K562 (cell line): Measurements from ENCODE around the gene OSBPL10. TPM values are rescaled to one million over a fixed set of nuclear protein-coding genes. Genes with fewer than 3 reads are reported as not detected.

Experiments
- ATAC-seq: fragments of 200-7000 bp; cut with Tn5 transposase; 3 replicates; pipeline ENCODE4 v1.9.1; 2020; ENCODE audit warnings: moderate library complexity
- BruUV-seq: library from RNA; stranded (reverse); fragments of 400-500 nt; replicated peaks from 2 replicates; lab custom pipeline; 2021; lab: Mats Ljungman, UMichigan
- CTCF ChIA-PET: fragments of 300-600 bp; formaldehyde crosslinking; extraction: SDS; loops from one replicate; lab custom pipeline; 2021; ENCODE audit warnings: low intra/inter-chr PET ratio; lab: Yijun Ruan, JAX
- POLR2A ChIA-PET: fragments of 300-600, 350-650 bp; sonication (Branson Sonifier 250); formaldehyde crosslinking; extraction: SDS; loops from one replicate; lab custom pipeline; 2021; ENCODE audit warnings: antibody characterized with exemption, inconsistent platforms; lab: Yijun Ruan, JAX
- DNase-seq, 4 experiments: peaks; one replicate each; pipeline versions ENCODE4 v3.0.0 to v3.0.0-alpha.2; 2011 to 2018; ENCODE audit warnings: low spot score in 3 of 4, mixed read lengths in 3 of 4; ENCODE audit errors: extremely low read depth in 1 of 4
- FAIRE-seq: peaks from 2 replicates; lab custom pipeline; 2011; peaks lifted over from hg19 to GRCh38; lab: Jason Lieb, UNC
- H2AFZ ChIP-seq: 2 replicates; pipeline ENCODE4 v1.6.0; 2011; ENCODE audit warnings: low read depth, low read length, control low read depth, inconsistent platforms
- H3K27ac ChIP-seq: fragments of 200-600 bp; 3 replicates; pipeline ENCODE4 v1.8.0; 2011; ENCODE audit warnings: low read depth, mild to moderate bottlenecking, control low read depth, inconsistent platforms, low read length, moderate library complexity, mixed read lengths; ENCODE audit errors: extremely low read depth
- H3K27me3 ChIP-seq, 2 experiments: fragments of 300-600 bp in 1 of 2; 2 replicates in 1 of 2; 3 replicates in 1 of 2; pipeline versions ENCODE4 v1.6.0 to v1.8.0; 2011; ENCODE audit warnings: inconsistent platforms in 2 of 2, low read length in 2 of 2, mild to moderate bottlenecking in 1 of 2, mixed read lengths in 1 of 2, moderate library complexity in 1 of 2; ENCODE audit not compliant: control insufficient read depth in 2 of 2, insufficient read depth in 2 of 2
- H3K36me3 ChIP-seq: fragments of 300-600 bp; 3 replicates; pipeline ENCODE4 v1.8.0; 2011; ENCODE audit warnings: mild to moderate bottlenecking, low read length, inconsistent platforms; ENCODE audit not compliant: control insufficient read depth, insufficient read depth
- H3K4me1 ChIP-seq, 2 experiments: fragments of 200-600 bp in 1 of 2; replicated peaks in 1 of 2; 2 replicates in 1 of 2; 3 replicates in 1 of 2; pipeline versions ENCODE4 v1.5.1 to v1.8.0; 2011; ENCODE audit warnings: inconsistent platforms in 2 of 2, low read length in 2 of 2, mild to moderate bottlenecking in 1 of 2, mixed read lengths in 1 of 2, moderate library complexity in 1 of 2; ENCODE audit not compliant: control insufficient read depth in 2 of 2, insufficient read depth in 2 of 2
- H3K4me2 ChIP-seq: 2 replicates; pipeline ENCODE4 v1.6.1; 2011; ENCODE audit warnings: low read length, control low read depth, inconsistent platforms, mixed read lengths; ENCODE audit not compliant: insufficient read depth
- H3K4me3 ChIP-seq: fragments of 200-600 bp; sonication (generic), shearing (Covaris generic); 2 replicates; pipeline ENCODE4 v1.5.1; 2016; ENCODE audit warnings: control low read depth, inconsistent platforms
- H3K79me2 ChIP-seq: fragments of 200-600 bp; 3 replicates; pipeline ENCODE4 v1.8.0; 2011; ENCODE audit warnings: low read length, inconsistent platforms; ENCODE audit not compliant: control insufficient read depth, insufficient read depth
- H3K9ac ChIP-seq, 2 experiments: 2 replicates each; pipeline versions ENCODE4 v1.6.0 to v1.6.1; 2011; ENCODE audit warnings: low read depth in 2 of 2, low read length in 2 of 2, control low read depth in 1 of 2, inconsistent platforms in 1 of 2, mild to moderate bottlenecking in 1 of 2, mixed read lengths in 1 of 2; ENCODE audit not compliant: insufficient read depth in 1 of 2
- H3K9me1 ChIP-seq: one replicate; pipeline ENCODE4 v1.6.0; 2011; ENCODE audit warnings: inconsistent platforms, mild to moderate bottlenecking, low read length, moderate library complexity; ENCODE audit not compliant: control insufficient read depth, insufficient read depth
- H3K9me3 ChIP-seq: replicated peaks from 2 replicates; pipeline ENCODE4 v1.5.1; 2011; ENCODE audit warnings: low read depth, low read length, inconsistent platforms; ENCODE audit not compliant: control insufficient read depth, insufficient read depth
- H4K20me1 ChIP-seq: replicated peaks from 2 replicates; pipeline ENCODE4 v1.6.1; 2011; ENCODE audit warnings: low read length, inconsistent platforms, mixed read lengths; ENCODE audit not compliant: control insufficient read depth, insufficient read depth
- EGR1 ChIP-seq: fragments of 450-650 bp; conservative IDR thresholded peaks from 2 replicates; pipeline ENCODE4 v1.6.1; 2017; ENCODE audit warnings: mild to moderate bottlenecking
- ETV5 ChIP-seq: sonication (generic); formaldehyde crosslinking; IDR thresholded peaks from 2 replicates; pipeline ENCODE4 v1.4.0; 2020; ENCODE audit warnings: low read depth, mild to moderate bottlenecking, missing genetic modification reagents
- GATA2 ChIP-seq: sonication (generic); formaldehyde crosslinking; IDR thresholded peaks from 2 replicates; pipeline ENCODE4 v1.4.0; 2020; ENCODE audit warnings: mild to moderate bottlenecking, missing genetic modification reagents
- WGBS: fragments of 100-300 bp; shearing (Covaris generic); methylation state at CpG from one replicate; pipeline ENCODE4 v1.1.6; 2016; ENCODE audit warnings: low coverage, mixed read lengths; ENCODE audit not compliant: insufficient coverage; ENCODE audit errors: missing lambda C conversion rate; 5-methylcytosine and 5-hydroxymethylcytosine counted together
- in situ Hi-C: fragments of 300-500 bp; cut with MboI; formaldehyde crosslinking; loops from 4 replicates; pipeline ENCODE4 v1.15.0; 2018; ENCODE audit warnings: inconsistent platforms, mixed read lengths
- intact Hi-C: fragments of 100-400 bp; cut with micrococcal nuclease; formaldehyde crosslinking; loops from 2 replicates; pipeline ENCODE4 v1.14.2; 2022
- polyA plus RNA-seq, 8 experiments: library from polyadenylated mRNA; depleted of rRNA in 4 of 8; stranded (reverse) in 5 of 8; unstranded in 3 of 8; fragments of >200 nt; fragmentation: Nextera tagmentation in 2 of 8; fragmentation: Illumina TruSeq in 1 of 8; extraction: Ambion mirVana in 2 of 8; extraction: Trizol in 1 of 8; gene quantifications; 2 replicates each; pipeline versions ENCODE4 v1.2.1 to v1.2.3, GENCODE V29; 2011 to 2014; ENCODE audit warnings: inconsistent platforms in 1 of 8, missing spikeins in 1 of 8
- total RNA-seq, 7 experiments: library from RNA; depleted of rRNA in 6 of 7; stranded (reverse); fragments of >200 nt in 6 of 7; fragmentation: Illumina TruSeq in 2 of 7; extraction: Trizol in 2 of 7; gene quantifications; 2 replicates each; pipeline versions ENCODE4 v1.2.1 to v1.2.3, GENCODE V29; 2011 to 2021; ENCODE audit warnings: low replicate concordance in 1 of 7
- TF ChIP-seq, protein P1 (sequence below): fragments of 250-450 bp; sonication (Bioruptor Pico); IDR thresholded peaks from 2 replicates; pipeline ENCODE4 v1.4.0; 2020; ENCODE audit warnings: mild to moderate bottlenecking, moderate library complexity
- TF ChIP-seq, protein P2 (sequence below): fragments of 250-450 bp; sonication (Bioruptor Pico); IDR thresholded peaks from 2 replicates; pipeline ENCODE4 v1.4.0; 2020; ENCODE audit warnings: mild to moderate bottlenecking

The OSBPL10 gene
- total and polyA plus RNA-seq, 9 of the 15 experiments (the other 6 are each of a cell fraction or from before 2014, with no cell fraction given) = 0.03 to 0.19 (median 0.14) TPM; not detected in 2

DNA sequence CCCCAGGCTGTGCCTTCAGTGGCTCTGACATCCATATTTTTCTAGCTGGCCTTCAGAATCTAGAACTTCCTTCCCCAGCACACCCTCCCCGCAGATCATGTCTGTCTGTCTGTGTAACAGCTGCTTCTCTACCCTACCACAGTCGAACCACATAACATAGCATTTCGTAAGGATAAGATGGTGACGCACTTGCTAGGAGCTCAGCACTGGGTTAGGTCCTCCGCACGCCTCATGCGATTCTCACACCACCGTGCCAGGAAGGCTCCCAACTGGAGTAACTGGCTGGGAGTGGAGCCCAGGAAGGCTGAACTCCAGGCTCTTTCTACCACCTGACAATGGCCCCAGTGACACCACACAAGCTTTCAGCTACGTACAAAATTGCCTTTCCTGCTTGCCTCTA is 279.8 kb downstream of the OSBPL10 start:
- Histone ChIP-seq H3K9me3 (no peaks in the 10 kb centered on the region), H3K9ac (no peak overlapping the region), H3K4me2 (no peak overlapping the region), H3K27ac (no peak overlapping the region), H2AFZ (no peak overlapping the region), H3K4me3 (no peak overlapping the region), H3K36me3 (no peaks in the 10 kb centered on the region), H3K9me1 (no peaks in the 10 kb centered on the region), H3K4me1 (no peaks in the 10 kb centered on the region), H3K27me3 (peaks cover 0 to 6% of the 10 kb centered on the region in 2 experiments; a peak in 2 of 5 replicates), H4K20me1 (no peaks in the 10 kb centered on the region), H3K79me2 (no peaks in the 10 kb centered on the region)
- ChIA-PET CTCF (no interaction called here), POLR2A (interaction anchor here (0.8 kb wide), 1 partner anchor 169 kb away, joined by 4 read pairs; no protein-coding TSS in a partner anchor)
- WGBS = 2% methylated on average over 9 of the region's 9 CpGs
- no TSS peak for BruUV-seq
- FAIRE-seq (no peak), ATAC-seq (no peak), DNase-seq (no peak)
- TF ChIP-seq, protein P1, sequence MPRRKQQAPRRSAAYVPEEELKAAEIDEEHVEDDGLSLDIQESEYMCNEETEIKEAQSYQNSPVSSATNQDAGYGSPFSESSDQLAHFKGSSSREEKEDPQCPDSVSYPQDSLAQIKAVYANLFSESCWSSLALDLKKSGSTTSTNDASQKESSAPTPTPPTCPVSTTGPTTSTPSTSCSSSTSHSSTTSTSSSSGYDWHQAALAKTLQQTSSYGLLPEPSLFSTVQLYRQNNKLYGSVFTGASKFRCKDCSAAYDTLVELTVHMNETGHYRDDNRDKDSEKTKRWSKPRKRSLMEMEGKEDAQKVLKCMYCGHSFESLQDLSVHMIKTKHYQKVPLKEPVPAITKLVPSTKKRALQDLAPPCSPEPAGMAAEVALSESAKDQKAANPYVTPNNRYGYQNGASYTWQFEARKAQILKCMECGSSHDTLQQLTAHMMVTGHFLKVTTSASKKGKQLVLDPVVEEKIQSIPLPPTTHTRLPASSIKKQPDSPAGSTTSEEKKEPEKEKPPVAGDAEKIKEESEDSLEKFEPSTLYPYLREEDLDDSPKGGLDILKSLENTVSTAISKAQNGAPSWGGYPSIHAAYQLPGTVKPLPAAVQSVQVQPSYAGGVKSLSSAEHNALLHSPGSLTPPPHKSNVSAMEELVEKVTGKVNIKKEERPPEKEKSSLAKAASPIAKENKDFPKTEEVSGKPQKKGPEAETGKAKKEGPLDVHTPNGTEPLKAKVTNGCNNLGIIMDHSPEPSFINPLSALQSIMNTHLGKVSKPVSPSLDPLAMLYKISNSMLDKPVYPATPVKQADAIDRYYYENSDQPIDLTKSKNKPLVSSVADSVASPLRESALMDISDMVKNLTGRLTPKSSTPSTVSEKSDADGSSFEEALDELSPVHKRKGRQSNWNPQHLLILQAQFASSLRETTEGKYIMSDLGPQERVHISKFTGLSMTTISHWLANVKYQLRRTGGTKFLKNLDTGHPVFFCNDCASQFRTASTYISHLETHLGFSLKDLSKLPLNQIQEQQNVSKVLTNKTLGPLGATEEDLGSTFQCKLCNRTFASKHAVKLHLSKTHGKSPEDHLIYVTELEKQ (CRISPR knock-in tag) = no peak
- no peak for TF ChIP-seq ETV5 (CRISPR knock-in tag)
- no peak for TF ChIP-seq EGR1
- TF ChIP-seq, protein P2, sequence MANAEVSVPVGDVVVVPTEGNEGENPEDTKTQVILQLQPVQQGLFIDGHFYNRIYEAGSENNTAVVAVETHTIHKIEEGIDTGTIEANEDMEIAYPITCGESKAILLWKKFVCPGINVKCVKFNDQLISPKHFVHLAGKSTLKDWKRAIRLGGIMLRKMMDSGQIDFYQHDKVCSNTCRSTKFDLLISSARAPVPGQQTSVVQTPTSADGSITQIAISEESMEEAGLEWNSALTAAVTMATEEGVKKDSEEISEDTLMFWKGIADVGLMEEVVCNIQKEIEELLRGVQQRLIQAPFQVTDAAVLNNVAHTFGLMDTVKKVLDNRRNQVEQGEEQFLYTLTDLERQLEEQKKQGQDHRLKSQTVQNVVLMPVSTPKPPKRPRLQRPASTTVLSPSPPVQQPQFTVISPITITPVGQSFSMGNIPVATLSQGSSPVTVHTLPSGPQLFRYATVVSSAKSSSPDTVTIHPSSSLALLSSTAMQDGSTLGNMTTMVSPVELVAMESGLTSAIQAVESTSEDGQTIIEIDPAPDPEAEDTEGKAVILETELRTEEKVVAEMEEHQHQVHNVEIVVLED (CRISPR knock-in tag) = no peak
- TF ChIP-seq GATA2 (CRISPR knock-in tag) = no peak
- in situ Hi-C loops (no loop called here), intact Hi-C loops (no loop called here)
